K562 (cell line): ENCODE measurements around the gene IRS1. TPM values are rescaled to one million over a fixed set of nuclear protein-coding genes. Genes with fewer than 3 reads are reported as not detected.

Experiments
- ATAC-seq: fragments of 200-7000 bp; cut with Tn5 transposase; 3 replicates; pipeline ENCODE4 v1.9.1; 2020; ENCODE audit warnings: moderate library complexity
- BruUV-seq: library from RNA; stranded (reverse); fragments of 400-500 nt; replicated peaks from 2 replicates; lab custom pipeline; 2021; lab: Mats Ljungman, UMichigan
- CTCF ChIA-PET: fragments of 300-600 bp; formaldehyde crosslinking; extraction: SDS; loops from one replicate; lab custom pipeline; 2021; ENCODE audit warnings: low intra/inter-chr PET ratio; lab: Yijun Ruan, JAX
- POLR2A ChIA-PET: fragments of 300-600, 350-650 bp; sonication (Branson Sonifier 250); formaldehyde crosslinking; extraction: SDS; loops from one replicate; lab custom pipeline; 2021; ENCODE audit warnings: antibody characterized with exemption, inconsistent platforms; lab: Yijun Ruan, JAX
- DNase-seq, 4 experiments: peaks; one replicate each; pipeline versions ENCODE4 v3.0.0 to v3.0.0-alpha.2; 2011 to 2018; ENCODE audit warnings: low spot score in 3 of 4, mixed read lengths in 3 of 4; ENCODE audit errors: extremely low read depth in 1 of 4
- FAIRE-seq: peaks from 2 replicates; lab custom pipeline; 2011; peaks lifted over from hg19 to GRCh38; lab: Jason Lieb, UNC
- H2AFZ ChIP-seq: 2 replicates; pipeline ENCODE4 v1.6.0; 2011; ENCODE audit warnings: low read depth, low read length, control low read depth, inconsistent platforms
- H3K27ac ChIP-seq: fragments of 200-600 bp; 3 replicates; pipeline ENCODE4 v1.8.0; 2011; ENCODE audit warnings: low read depth, mild to moderate bottlenecking, control low read depth, inconsistent platforms, low read length, moderate library complexity, mixed read lengths; ENCODE audit errors: extremely low read depth
- H3K27me3 ChIP-seq, 2 experiments: fragments of 300-600 bp in 1 of 2; 2 replicates in 1 of 2; 3 replicates in 1 of 2; pipeline versions ENCODE4 v1.6.0 to v1.8.0; 2011; ENCODE audit warnings: inconsistent platforms in 2 of 2, low read length in 2 of 2, mild to moderate bottlenecking in 1 of 2, mixed read lengths in 1 of 2, moderate library complexity in 1 of 2; ENCODE audit not compliant: control insufficient read depth in 2 of 2, insufficient read depth in 2 of 2
- H3K36me3 ChIP-seq: fragments of 300-600 bp; 3 replicates; pipeline ENCODE4 v1.8.0; 2011; ENCODE audit warnings: mild to moderate bottlenecking, low read length, inconsistent platforms; ENCODE audit not compliant: control insufficient read depth, insufficient read depth
- H3K4me1 ChIP-seq, 2 experiments: fragments of 200-600 bp in 1 of 2; replicated peaks in 1 of 2; 2 replicates in 1 of 2; 3 replicates in 1 of 2; pipeline versions ENCODE4 v1.5.1 to v1.8.0; 2011; ENCODE audit warnings: inconsistent platforms in 2 of 2, low read length in 2 of 2, mild to moderate bottlenecking in 1 of 2, mixed read lengths in 1 of 2, moderate library complexity in 1 of 2; ENCODE audit not compliant: control insufficient read depth in 2 of 2, insufficient read depth in 2 of 2
- H3K4me2 ChIP-seq: 2 replicates; pipeline ENCODE4 v1.6.1; 2011; ENCODE audit warnings: low read length, control low read depth, inconsistent platforms, mixed read lengths; ENCODE audit not compliant: insufficient read depth
- H3K4me3 ChIP-seq: fragments of 200-600 bp; sonication (generic), shearing (Covaris generic); 2 replicates; pipeline ENCODE4 v1.5.1; 2016; ENCODE audit warnings: control low read depth, inconsistent platforms
- H3K79me2 ChIP-seq: fragments of 200-600 bp; 3 replicates; pipeline ENCODE4 v1.8.0; 2011; ENCODE audit warnings: low read length, inconsistent platforms; ENCODE audit not compliant: control insufficient read depth, insufficient read depth
- H3K9ac ChIP-seq, 2 experiments: 2 replicates each; pipeline versions ENCODE4 v1.6.0 to v1.6.1; 2011; ENCODE audit warnings: low read depth in 2 of 2, low read length in 2 of 2, control low read depth in 1 of 2, inconsistent platforms in 1 of 2, mild to moderate bottlenecking in 1 of 2, mixed read lengths in 1 of 2; ENCODE audit not compliant: insufficient read depth in 1 of 2
- H3K9me1 ChIP-seq: one replicate; pipeline ENCODE4 v1.6.0; 2011; ENCODE audit warnings: inconsistent platforms, mild to moderate bottlenecking, low read length, moderate library complexity; ENCODE audit not compliant: control insufficient read depth, insufficient read depth
- H3K9me3 ChIP-seq: replicated peaks from 2 replicates; pipeline ENCODE4 v1.5.1; 2011; ENCODE audit warnings: low read depth, low read length, inconsistent platforms; ENCODE audit not compliant: control insufficient read depth, insufficient read depth
- H4K20me1 ChIP-seq: replicated peaks from 2 replicates; pipeline ENCODE4 v1.6.1; 2011; ENCODE audit warnings: low read length, inconsistent platforms, mixed read lengths; ENCODE audit not compliant: control insufficient read depth, insufficient read depth
- ELF4 ChIP-seq: fragments of 450-650 bp; formaldehyde crosslinking; IDR thresholded peaks from 2 replicates; pipeline ENCODE4 v1.4.0; 2022; ENCODE audit warnings: missing genetic modification characterization
- ETV6 ChIP-seq, 3 experiments: fragments of 150-350 bp in 1 of 3; sonication (generic) in 1 of 3; formaldehyde crosslinking in 1 of 3; IDR thresholded peaks; 2 replicates each; pipeline versions ENCODE4 v1.6.1 to v1.8.0; 2014 to 2022; ENCODE audit warnings: borderline replicate concordance in 2 of 3, low read depth in 2 of 3, antibody characterized with exemption in 1 of 3, low read length in 1 of 3, mild to moderate bottlenecking in 1 of 3, missing genetic modification reagents in 1 of 3
- NCOA4 ChIP-seq: fragments of 450-650 bp; IDR thresholded peaks from 2 replicates; pipeline ENCODE4 v1.6.1; 2018; ENCODE audit warnings: mild to moderate bottlenecking; ENCODE audit not compliant: partially characterized antibody
- SIX5 ChIP-seq, 2 experiments: IDR thresholded peaks; 2 replicates each; pipeline ENCODE4 v1.6.1; 2011; ENCODE audit warnings: low read length in 2 of 2, borderline replicate concordance in 1 of 2, low read depth in 1 of 2, mild to moderate bottlenecking in 1 of 2, moderate library complexity in 1 of 2; ENCODE audit not compliant: insufficient read depth in 1 of 2
- SNIP1 ChIP-seq: fragments of 450-650 bp; IDR thresholded peaks from 2 replicates; pipeline ENCODE4 v1.7.1; 2017; ENCODE audit warnings: low read depth, mild to moderate bottlenecking
- ZNF316 ChIP-seq: fragments of 450-650 bp; IDR thresholded peaks from 2 replicates; pipeline ENCODE4 v1.6.1; 2016
- ZNF584 ChIP-seq: fragments of 200-800 bp; sonication (Bioruptor generic); IDR thresholded peaks from 2 replicates; pipeline ENCODE4 v1.6.1; 2016; ENCODE audit warnings: low read depth, mild to moderate bottlenecking, missing genetic modification characterization, missing compliant biosample characterization
- WGBS: fragments of 100-300 bp; shearing (Covaris generic); methylation state at CpG from one replicate; pipeline ENCODE4 v1.1.6; 2016; ENCODE audit warnings: low coverage, mixed read lengths; ENCODE audit not compliant: insufficient coverage; ENCODE audit errors: missing lambda C conversion rate; 5-methylcytosine and 5-hydroxymethylcytosine counted together
- in situ Hi-C: fragments of 300-500 bp; cut with MboI; formaldehyde crosslinking; loops from 4 replicates; pipeline ENCODE4 v1.15.0; 2018; ENCODE audit warnings: inconsistent platforms, mixed read lengths
- intact Hi-C: fragments of 100-400 bp; cut with micrococcal nuclease; formaldehyde crosslinking; loops from 2 replicates; pipeline ENCODE4 v1.14.2; 2022
- polyA plus RNA-seq, 8 experiments: library from polyadenylated mRNA; depleted of rRNA in 4 of 8; stranded (reverse) in 5 of 8; unstranded in 3 of 8; fragments of >200 nt; fragmentation: Nextera tagmentation in 2 of 8; fragmentation: Illumina TruSeq in 1 of 8; extraction: Ambion mirVana in 2 of 8; extraction: Trizol in 1 of 8; gene quantifications; 2 replicates each; pipeline versions ENCODE4 v1.2.1 to v1.2.3, GENCODE V29; 2011 to 2014; ENCODE audit warnings: inconsistent platforms in 1 of 8, missing spikeins in 1 of 8
- total RNA-seq, 7 experiments: library from RNA; depleted of rRNA in 6 of 7; stranded (reverse); fragments of >200 nt in 6 of 7; fragmentation: Illumina TruSeq in 2 of 7; extraction: Trizol in 2 of 7; gene quantifications; 2 replicates each; pipeline versions ENCODE4 v1.2.1 to v1.2.3, GENCODE V29; 2011 to 2021; ENCODE audit warnings: low replicate concordance in 1 of 7
- TF ChIP-seq, protein P1 (sequence below): fragments of 250-450 bp; sonication (Bioruptor Pico); IDR thresholded peaks from 2 replicates; pipeline ENCODE4 v1.8.0; 2022; ENCODE audit warnings: inconsistent platforms
- TF ChIP-seq, protein P2 (sequence below): fragments of 450-650 bp; IDR thresholded peaks from 2 replicates; pipeline ENCODE4 v1.6.1; 2018; ENCODE audit not compliant: partially characterized antibody
- TF ChIP-seq, protein P3 (sequence below): sonication (generic); formaldehyde crosslinking; IDR thresholded peaks from 2 replicates; pipeline ENCODE4 v1.8.1; 2022; ENCODE audit warnings: missing genetic modification reagents

IRS1 gene
- total and polyA plus RNA-seq, 9 of the 15 experiments (the other 6 are each of a cell fraction or from before 2014, with no cell fraction given): under 0.01 to 0.31 (median 0.08) TPM; not detected in 1

DNA sequence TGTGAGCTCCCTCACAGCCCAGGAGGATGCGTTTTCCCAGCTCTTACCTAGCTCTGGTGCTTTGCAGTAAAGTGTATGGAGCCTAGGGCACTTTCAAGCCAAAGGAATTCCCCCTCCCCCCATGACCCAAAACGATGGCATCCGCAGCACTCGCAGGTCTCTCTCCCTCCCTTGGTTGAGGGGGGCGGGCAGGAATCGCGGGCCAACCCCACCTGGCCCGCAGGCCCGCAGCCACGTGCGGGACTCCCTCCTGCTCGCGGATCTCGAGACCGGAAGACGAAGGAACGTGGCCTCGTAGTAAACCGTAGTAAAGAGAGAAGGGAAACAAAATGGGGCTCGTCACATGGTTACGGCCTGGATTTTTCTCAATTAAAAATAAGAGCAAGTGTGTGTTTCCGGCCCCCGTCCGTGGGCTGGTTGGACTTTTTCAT lies 8.5 kb downstream of the IRS1 start (continued):
- TF ChIP-seq, protein P1, sequence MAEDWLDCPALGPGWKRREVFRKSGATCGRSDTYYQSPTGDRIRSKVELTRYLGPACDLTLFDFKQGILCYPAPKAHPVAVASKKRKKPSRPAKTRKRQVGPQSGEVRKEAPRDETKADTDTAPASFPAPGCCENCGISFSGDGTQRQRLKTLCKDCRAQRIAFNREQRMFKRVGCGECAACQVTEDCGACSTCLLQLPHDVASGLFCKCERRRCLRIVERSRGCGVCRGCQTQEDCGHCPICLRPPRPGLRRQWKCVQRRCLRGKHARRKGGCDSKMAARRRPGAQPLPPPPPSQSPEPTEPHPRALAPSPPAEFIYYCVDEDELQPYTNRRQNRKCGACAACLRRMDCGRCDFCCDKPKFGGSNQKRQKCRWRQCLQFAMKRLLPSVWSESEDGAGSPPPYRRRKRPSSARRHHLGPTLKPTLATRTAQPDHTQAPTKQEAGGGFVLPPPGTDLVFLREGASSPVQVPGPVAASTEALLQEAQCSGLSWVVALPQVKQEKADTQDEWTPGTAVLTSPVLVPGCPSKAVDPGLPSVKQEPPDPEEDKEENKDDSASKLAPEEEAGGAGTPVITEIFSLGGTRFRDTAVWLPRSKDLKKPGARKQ (CRISPR knock-in tag): peak; percentile 84
- no peak for TF ChIP-seq SIX5 (IDR thresholded peaks at IDR 0.05; ENCODE audit: borderline replicate concordance in 1 of 2, insufficient read depth in 1 of 2, low read depth in 1 of 2, low read length in 2 of 2)
- 0 out of 2 replicates have a peak, but pooled peaks have one; percentile 21 for TF ChIP-seq ZNF316

DNA sequence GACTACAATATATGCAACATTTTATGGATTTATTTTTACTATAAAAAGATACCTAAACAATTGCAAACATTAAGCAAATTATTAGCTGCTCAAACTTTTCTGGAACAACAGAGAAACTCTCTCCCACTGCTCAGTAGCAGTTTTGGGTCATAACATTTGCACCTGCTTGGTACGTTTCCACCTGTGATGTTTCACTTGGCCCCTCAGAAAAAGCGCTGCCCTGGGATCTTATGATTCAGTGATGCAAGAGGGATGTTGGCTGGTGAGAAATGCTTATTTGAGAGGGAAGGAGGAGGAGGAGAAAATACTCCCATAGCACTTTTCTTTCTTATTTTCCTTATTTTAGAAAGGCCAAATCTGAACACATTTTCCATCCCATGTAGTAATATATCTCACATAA lies 9.2 kb downstream of the IRS1 start:
- no TSS peak for BruUV-seq
- Histone ChIP-seq H4K20me1 (no peaks in the 10 kb centered on the region), H3K4me1 (peaks cover 0 to 14% of the 10 kb centered on the region in 2 experiments; a peak in 3 of 5 replicates), H3K4me3 (no peak overlapping the region), H3K9ac (no peak overlapping the region), H2AFZ (no peak overlapping the region), H3K27ac (no peak overlapping the region), H3K27me3 (peaks cover 0 to 1% of the 10 kb centered on the region in 2 experiments; a peak in 1 of 5 replicates), H3K36me3 (no peaks in the 10 kb centered on the region), H3K79me2 (no peaks in the 10 kb centered on the region), H3K9me1 (no peaks in the 10 kb centered on the region), H3K4me2 (no peak overlapping the region), H3K9me3 (no peaks in the 10 kb centered on the region; the same call in 1 of the 2 replicates)
- FAIRE-seq (no peak), ATAC-seq (no peak), DNase-seq (no peak)
- ChIA-PET POLR2A (no interaction called here), CTCF (no interaction called here)
- WGBS: 76% methylated on average over 2 of the region's 2 CpGs
- intact Hi-C loops: no loop called here
- in situ Hi-C loops: no loop called here
- TF ChIP-seq, protein P2, sequence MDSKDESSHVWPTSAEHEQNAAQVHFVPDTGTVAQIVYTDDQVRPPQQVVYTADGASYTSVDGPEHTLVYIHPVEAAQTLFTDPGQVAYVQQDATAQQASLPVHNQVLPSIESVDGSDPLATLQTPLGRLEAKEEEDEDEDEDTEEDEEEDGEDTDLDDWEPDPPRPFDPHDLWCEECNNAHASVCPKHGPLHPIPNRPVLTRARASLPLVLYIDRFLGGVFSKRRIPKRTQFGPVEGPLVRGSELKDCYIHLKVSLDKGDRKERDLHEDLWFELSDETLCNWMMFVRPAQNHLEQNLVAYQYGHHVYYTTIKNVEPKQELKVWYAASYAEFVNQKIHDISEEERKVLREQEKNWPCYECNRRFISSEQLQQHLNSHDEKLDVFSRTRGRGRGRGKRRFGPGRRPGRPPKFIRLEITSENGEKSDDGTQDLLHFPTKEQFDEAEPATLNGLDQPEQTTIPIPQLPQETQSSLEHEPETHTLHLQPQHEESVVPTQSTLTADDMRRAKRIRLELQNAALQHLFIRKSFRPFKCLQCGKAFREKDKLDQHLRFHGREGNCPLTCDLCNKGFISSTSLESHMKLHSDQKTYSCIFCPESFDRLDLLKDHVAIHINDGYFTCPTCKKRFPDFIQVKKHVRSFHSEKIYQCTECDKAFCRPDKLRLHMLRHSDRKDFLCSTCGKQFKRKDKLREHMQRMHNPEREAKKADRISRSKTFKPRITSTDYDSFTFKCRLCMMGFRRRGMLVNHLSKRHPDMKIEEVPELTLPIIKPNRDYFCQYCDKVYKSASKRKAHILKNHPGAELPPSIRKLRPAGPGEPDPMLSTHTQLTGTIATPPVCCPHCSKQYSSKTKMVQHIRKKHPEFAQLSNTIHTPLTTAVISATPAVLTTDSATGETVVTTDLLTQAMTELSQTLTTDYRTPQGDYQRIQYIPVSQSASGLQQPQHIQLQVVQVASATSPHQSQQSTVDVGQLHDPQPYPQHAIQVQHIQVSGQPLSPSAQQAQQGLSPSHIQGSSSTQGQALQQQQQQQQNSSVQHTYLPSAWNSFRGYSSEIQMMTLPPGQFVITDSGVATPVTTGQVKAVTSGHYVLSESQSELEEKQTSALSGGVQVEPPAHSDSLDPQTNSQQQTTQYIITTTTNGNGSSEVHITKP: no peak
- TF ChIP-seq, protein P3, sequence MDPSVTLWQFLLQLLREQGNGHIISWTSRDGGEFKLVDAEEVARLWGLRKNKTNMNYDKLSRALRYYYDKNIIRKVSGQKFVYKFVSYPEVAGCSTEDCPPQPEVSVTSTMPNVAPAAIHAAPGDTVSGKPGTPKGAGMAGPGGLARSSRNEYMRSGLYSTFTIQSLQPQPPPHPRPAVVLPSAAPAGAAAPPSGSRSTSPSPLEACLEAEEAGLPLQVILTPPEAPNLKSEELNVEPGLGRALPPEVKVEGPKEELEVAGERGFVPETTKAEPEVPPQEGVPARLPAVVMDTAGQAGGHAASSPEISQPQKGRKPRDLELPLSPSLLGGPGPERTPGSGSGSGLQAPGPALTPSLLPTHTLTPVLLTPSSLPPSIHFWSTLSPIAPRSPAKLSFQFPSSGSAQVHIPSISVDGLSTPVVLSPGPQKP (CRISPR knock-in tag): no peak
- no peak for TF ChIP-seq ETV6 (IDR thresholded peaks at IDR 0.05; ENCODE audit: borderline replicate concordance in 1 of 2, low read depth in 2 of 2, low read length in 1 of 2)
- TF ChIP-seq ETV6 (CRISPR knock-in tag; IDR thresholded peaks at IDR 0.05; ENCODE audit: borderline replicate concordance): no peak
- no peak for TF ChIP-seq SNIP1
- no peak for TF ChIP-seq SIX5 (IDR thresholded peaks at IDR 0.05; ENCODE audit: borderline replicate concordance in 1 of 2, insufficient read depth in 1 of 2, low read depth in 1 of 2, low read length in 2 of 2)
- no peak for TF ChIP-seq NCOA4
- no peak for TF ChIP-seq ZNF584 (CRISPR knock-in tag)
- TF ChIP-seq ELF4: no peak
